HG03469 (cell line): Measurements from ENCODE around the gene PMAIP1.

Experiments used
- ATAC-seq: cut with Tn5 transposase; IDR thresholded peaks from one replicate; pipeline ENCODE4 v1.9.1; 2021; ENCODE audit warnings: mild to moderate bottlenecking, moderate library complexity, moderate number of reproducible peaks; ENCODE audit not compliant: unreplicated experiment

The PMAIP1 gene

GRCh38 chr18:59911600-59911999 lies 11.8 kb downstream of the PMAIP1 start:
- ATAC-seq = no peak

- ATAC-seq = no peak
These were observed 12.3 kb downstream of the PMAIP1 start for GRCh38 chr18:59912007-59912550.

DNA sequence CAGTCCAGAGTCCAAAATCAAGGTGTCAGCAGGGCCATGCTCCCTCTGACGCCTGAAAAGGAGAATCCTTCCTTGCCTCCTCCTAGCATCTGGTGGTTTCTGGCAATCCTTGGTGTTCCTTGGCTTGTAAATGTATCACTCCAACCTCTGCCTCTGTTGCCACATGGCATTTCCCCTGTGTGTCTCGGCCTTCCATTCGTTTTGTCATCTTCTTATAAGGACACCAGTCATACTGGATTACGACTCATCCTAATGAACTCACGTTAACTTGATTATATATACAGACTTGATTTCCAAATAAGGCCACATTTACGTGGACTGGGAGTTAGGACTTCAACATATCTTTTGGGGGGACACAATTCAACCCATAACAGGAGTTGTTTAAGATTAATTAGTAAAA lies 15.8 kb downstream of the PMAIP1 start:
- no peak for ATAC-seq

GRCh38 chr18:59916746-59917145 lies 16.9 kb downstream of the PMAIP1 start:
- no peak for ATAC-seq

GRCh38 chr18:59917422-59917821 lies 17.6 kb downstream of the PMAIP1 start:
- ATAC-seq = no peak

- peak; percentile 33 for ATAC-seq
These were observed 18.5 kb downstream of the PMAIP1 start for GRCh38 chr18:59918320-59918755.

GRCh38 chr18:59918997-59919396 lies 19.2 kb downstream of the PMAIP1 start:
- ATAC-seq = no peak

GRCh38 chr18:59921384-59921891 lies 21.6 kb downstream of the PMAIP1 start:
- peak; percentile 43 for ATAC-seq

GRCh38 chr18:59923539-59924196 lies 23.9 kb downstream of the PMAIP1 start:
- peak; percentile 22 for ATAC-seq

DNA sequence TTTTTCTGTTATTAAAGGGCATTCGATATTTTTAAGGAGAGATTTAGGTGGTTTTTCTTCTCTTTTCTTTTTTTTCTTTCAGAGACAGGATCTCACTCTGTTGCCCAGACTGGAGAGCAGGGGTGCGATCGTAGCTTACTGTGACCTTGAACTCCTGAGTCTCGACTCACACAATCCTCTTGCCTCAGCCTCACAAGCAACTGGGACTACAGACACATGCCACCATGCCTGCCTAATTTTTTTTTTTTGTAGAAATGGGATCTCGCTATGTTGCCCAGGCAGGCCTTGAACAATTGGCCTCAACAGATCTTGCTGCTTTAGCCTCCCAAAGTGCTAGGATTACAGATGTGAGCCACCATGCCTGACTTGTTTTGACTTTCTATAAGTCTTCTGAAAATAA lies 26.3 kb downstream of the PMAIP1 start:
- no peak for ATAC-seq

- peak; percentile 76 for ATAC-seq
These were observed 27.5 kb downstream of the PMAIP1 start for GRCh38 chr18:59927246-59927825.

GRCh38 chr18:59928201-59928600 lies 28.4 kb downstream of the PMAIP1 start:
- ATAC-seq = no peak

DNA sequence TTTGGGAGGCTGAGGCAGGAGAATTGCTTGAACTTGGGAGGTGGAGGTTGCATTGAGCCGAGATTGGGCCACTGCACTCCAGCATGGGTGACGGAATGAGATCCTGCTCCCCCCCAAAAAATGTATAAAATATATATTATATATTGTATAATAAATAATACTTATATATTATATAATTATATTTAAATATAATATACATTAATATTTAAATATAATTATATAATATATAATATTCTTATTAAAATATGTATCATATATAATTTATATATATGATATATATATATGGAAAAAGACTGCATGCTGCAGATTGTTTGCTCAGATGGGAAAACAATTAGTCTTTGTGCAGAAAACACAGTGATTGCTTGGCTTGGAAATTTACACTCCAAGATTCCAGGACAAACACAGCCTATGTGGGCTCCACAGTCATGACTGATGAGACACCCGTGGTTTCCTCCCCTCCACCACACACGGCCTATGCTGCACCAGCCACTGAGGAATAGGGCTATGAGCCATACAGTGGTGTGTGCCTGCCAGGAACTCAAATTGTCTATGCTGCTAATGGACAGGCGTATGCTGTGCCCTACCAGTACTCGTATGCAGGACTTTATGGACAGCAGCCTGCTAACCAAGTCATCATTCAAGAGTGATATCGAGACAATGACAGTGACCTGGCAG lies 30.0 kb downstream of the PMAIP1 start:
- no peak for ATAC-seq

GRCh38 chr18:59932401-59932800 lies 32.6 kb downstream of the PMAIP1 start:
- ATAC-seq = no peak

DNA sequence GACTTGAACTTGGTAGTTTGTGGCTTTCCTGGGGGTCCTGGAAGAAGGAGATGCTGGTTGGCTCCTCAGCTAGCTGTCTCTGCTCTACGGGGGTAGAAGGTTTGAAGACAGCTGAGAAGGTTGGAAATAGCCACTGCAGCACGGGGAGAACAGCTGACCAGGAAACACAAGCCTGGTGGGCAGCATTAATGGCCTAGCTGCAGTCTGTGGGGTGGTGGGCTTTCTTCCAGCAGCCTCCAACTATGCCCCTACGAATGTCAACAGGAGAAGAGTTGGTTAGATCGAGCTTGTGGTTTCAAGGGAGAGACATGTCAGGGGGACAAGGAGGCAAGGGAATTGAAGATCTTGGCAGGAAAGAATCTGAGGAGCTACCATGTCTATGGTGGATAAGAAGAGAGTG lies 38.9 kb downstream of the PMAIP1 start:
- no peak for ATAC-seq

DNA sequence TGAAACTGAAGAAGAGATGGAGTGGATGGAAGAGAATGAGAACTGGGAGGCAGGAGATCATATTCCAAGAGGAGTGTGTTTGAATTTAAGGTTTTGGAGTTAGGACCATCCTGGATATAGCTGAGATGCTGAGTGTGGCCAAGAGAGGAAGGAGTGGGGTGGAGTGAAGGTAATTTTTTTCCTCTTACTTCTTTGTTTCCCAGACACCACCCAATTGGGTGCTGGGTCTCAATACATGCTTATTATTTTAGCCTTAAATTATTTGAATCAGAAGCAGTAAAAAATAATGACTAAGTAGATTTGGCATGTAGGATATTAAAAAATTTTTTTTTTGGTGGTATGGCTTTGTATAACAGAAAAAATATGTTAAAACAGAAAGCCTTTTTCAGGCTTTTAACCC lies 39.3 kb downstream of the PMAIP1 start:
- no peak for ATAC-seq

GRCh38 chr18:59940068-59940467 lies 40.3 kb downstream of the PMAIP1 start:
- ATAC-seq = no peak

GRCh38 chr18:59941331-59941730 lies 41.5 kb downstream of the PMAIP1 start:
- ATAC-seq = no peak

DNA sequence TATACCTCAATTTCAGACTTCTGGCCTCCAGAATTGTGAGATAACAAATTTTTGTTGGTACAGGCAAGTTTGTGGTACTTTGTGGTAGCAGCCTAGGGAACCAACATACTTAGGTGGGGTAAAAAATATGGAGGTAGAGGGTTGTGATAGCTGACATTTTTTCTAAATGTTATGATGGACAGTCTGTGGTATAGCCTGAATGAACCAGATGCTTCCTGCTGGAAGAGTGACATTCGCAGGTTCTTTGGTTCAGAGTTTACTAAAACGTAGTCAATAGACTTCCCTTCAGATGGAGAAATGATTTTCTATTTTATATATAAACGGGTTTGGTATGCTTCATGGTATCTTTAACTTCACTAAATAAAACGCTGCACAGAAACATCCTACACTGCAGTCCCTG lies 42.8 kb downstream of the PMAIP1 start:
- ATAC-seq = no peak

GRCh38 chr18:59945544-59945943 lies 45.7 kb downstream of the PMAIP1 start:
- ATAC-seq = no peak

DNA sequence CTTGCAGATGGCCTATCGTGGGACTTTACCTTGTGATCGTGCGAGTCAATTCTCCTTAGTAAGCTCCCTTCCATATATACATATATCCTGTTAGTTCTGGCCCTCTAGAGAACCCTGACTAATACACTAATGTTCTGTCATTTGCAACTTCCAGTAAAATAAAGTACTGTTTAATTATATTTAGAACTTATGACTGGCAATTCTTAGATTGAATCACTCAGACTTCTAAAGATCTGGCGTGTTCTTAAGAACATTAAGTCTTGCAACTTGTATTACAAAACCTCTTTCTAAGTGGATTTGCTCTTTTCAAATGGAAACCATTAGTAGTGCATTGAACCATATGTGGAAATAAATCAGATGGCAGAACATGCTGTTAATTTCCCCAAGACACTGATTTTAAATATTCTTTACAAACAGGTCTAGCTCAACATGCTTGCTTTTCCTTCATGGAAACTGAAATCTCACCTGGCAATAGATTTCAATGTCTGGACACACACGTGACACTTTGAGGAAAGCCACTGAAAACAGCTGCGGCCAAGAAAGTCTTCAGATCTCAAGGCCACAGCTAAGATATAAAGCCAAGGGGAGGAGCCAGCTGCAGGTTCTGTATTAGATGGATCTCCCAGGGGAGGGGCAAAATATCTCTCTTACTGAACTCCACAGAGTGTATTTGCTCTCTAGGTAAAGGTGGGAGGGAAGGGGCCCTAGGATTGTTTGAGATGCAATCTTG lies 50.6 kb downstream of the PMAIP1 start:
- peak; percentile 33 for ATAC-seq
